Tibial nerve (tissue), 3 donors: ENCODE measurements around the gene WBP1.

Source experiments
- CTCF ChIP-seq, 5 experiments: fragments of 200-600 bp in 3 of 5; fragments of 450-650 bp in 2 of 5; sonication (generic) in 3 of 5; IDR thresholded peaks; one replicate each; pipeline ENCODE4 v1.5.1; 2016 to 2019; ENCODE audit warnings: antibody characterized with exemption in 5 of 5, mild to moderate bottlenecking in 3 of 5, moderate library complexity in 2 of 5
- POLR2A ChIP-seq, 2 donors: fragments of 450-650 bp; IDR thresholded peaks; one replicate each; pipeline ENCODE4 v1.6.1; 2017; ENCODE audit warnings: antibody characterized with exemption in 2 of 2, mild to moderate bottlenecking in 2 of 2, moderate library complexity in 2 of 2

DNA sequence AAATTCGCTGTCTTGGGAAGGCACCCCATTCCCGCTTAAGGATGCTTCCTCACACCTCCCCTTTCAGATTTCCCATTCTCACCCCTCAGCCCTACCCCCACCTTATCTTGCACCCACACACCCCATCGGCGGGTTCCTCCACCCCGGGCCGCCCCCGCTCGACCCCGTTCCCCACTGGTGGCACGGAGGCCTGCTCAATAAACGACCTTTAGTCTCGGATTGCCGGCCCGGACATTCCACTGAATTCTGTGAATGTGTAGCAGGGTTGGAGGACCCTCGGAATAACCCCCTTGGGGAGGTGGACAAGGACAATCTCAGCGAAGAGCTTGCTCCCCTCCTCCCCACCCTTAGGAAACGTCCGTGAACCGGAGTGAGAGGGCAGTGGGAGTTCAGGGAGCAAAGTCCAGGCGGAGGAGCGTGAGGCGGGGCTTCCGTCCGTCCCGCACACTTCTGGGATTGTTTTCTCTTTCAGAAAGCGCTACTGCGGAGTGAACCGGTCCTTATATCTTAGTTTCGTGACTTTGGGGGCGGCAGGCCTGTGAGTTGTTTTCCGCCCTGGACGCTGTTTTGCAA, 44.0 kb downstream of the WBP1 start:
- TF ChIP-seq CTCF (IDR thresholded peaks at IDR 0.05) (no peak), POLR2A (IDR thresholded peaks at IDR 0.05) (no peak)
